B cell (primary cell): ENCODE measurements around the gene TTC39B. TPM values are rescaled to one million over a fixed set of nuclear protein-coding genes. Genes with fewer than 3 reads are reported as not detected.

Experiments used
- ATAC-seq: fragments of 200-7000 bp; cut with Tn5 transposase; one replicate; pipeline ENCODE4 v1.10.0; 2021; ENCODE audit warnings: low read depth, mild to moderate bottlenecking, moderate number of reproducible peaks, moderate library complexity
- CTCF ChIA-PET: fragments of 350-600 bp; sonication (Branson Sonifier 250); formaldehyde crosslinking; loops from one replicate; lab custom pipeline; 2021; ENCODE audit warnings: antibody characterized with exemption, inconsistent platforms; lab: Charles Lee
- POLR2A ChIA-PET: fragments of 350-600 bp; sonication (Branson Sonifier 250); formaldehyde crosslinking; loops from one replicate; lab custom pipeline; 2021; ENCODE audit warnings: antibody characterized with exemption; lab: Charles Lee
- DNase-seq: peaks from one replicate; pipeline ENCODE4 v3.0.0; 2013
- H2AFZ ChIP-seq: 2 replicates; pipeline ENCODE4 v1.6.1; 2012; ENCODE audit warnings: mild to moderate bottlenecking, low read depth, low read length; ENCODE audit not compliant: insufficient read depth, poor library complexity, severe bottlenecking
- H3K27ac ChIP-seq, 2 donors: 1 replicate in 1 of 2; 2 replicates in 1 of 2; pipeline ENCODE4 v1.5.1; 2012 to 2013; ENCODE audit warnings: low read length in 2 of 2, mild to moderate bottlenecking in 2 of 2, moderate library complexity in 1 of 2
- H3K27me3 ChIP-seq, 4 experiments: fragments of 200-600 bp in 1 of 4; sonication (generic) in 1 of 4; replicated peaks in 1 of 4; 1 replicate in 2 of 4; 2 replicates in 2 of 4; pipeline versions ENCODE4 v1.6.1 to v1.7.0; 2013 to 2016; ENCODE audit warnings: low read length in 3 of 4, mild to moderate bottlenecking in 2 of 4, mixed read lengths in 1 of 4, moderate library complexity in 1 of 4; ENCODE audit not compliant: insufficient read depth in 4 of 4, control insufficient read depth in 3 of 4; ENCODE audit errors: control extremely low read depth in 1 of 4
- H3K36me3 ChIP-seq, 2 experiments: replicated peaks in 1 of 2; 1 replicate in 1 of 2; 2 replicates in 1 of 2; pipeline versions ENCODE4 v1.6.1 to v1.7.1; 2013; ENCODE audit warnings: low read length in 1 of 2; ENCODE audit not compliant: insufficient read depth in 2 of 2, control insufficient read depth in 1 of 2; ENCODE audit errors: control extremely low read depth in 1 of 2, extremely low read depth in 1 of 2
- H3K4me1 ChIP-seq, 2 donors: fragments of 200-600 bp in 1 of 2; sonication (generic) in 1 of 2; 1 replicate in 1 of 2; 2 replicates in 1 of 2; pipeline versions ENCODE4 v1.5.1 to v1.6.1; 2013 to 2017; ENCODE audit warnings: low read length in 2 of 2; ENCODE audit not compliant: control insufficient read depth in 2 of 2, insufficient read depth in 2 of 2
- H3K4me2 ChIP-seq: replicated peaks from 2 replicates; pipeline ENCODE3; 2012; ENCODE audit warnings: mild to moderate bottlenecking, low read depth, low read length; ENCODE audit not compliant: poor library complexity, severe bottlenecking
- H3K4me3 ChIP-seq, 5 experiments: fragments of 200-600 bp in 1 of 5; sonication (generic) in 1 of 5; 1 replicate in 3 of 5; 2 replicates in 2 of 5; pipeline versions ENCODE4 v1.5.1 to v1.7.0; 2011 to 2016; ENCODE audit warnings: low read length in 4 of 5, mild to moderate bottlenecking in 4 of 5, low read depth in 2 of 5, control low read depth in 1 of 5, moderate library complexity in 1 of 5; ENCODE audit not compliant: insufficient read depth in 1 of 5; ENCODE audit errors: control extremely low read depth in 1 of 5, extremely low read depth in 1 of 5
- H3K79me2 ChIP-seq: fragments of 200-600 bp; sonication (generic); one replicate; pipeline ENCODE4 v1.6.0; 2016; ENCODE audit warnings: low read length; ENCODE audit not compliant: control insufficient read depth, insufficient read depth
- H3K9ac ChIP-seq: fragments of 200-600 bp; sonication (generic); 2 replicates; pipeline ENCODE4 v1.6.1; 2017; ENCODE audit warnings: mild to moderate bottlenecking, low read length, moderate library complexity
- H3K9me3 ChIP-seq, 3 donors: one replicate each; pipeline versions ENCODE4 v1.6.1 to v1.7.1; 2013; ENCODE audit warnings: low read length in 2 of 3; ENCODE audit not compliant: control insufficient read depth in 2 of 3, insufficient read depth in 1 of 3; ENCODE audit errors: control extremely low read depth in 1 of 3
- H4K20me1 ChIP-seq: 2 replicates; pipeline ENCODE4 v1.6.0; 2012; ENCODE audit warnings: mild to moderate bottlenecking, low read length; ENCODE audit not compliant: insufficient read depth, control insufficient read depth, poor library complexity, severe bottlenecking
- H3K27ac Mint-ChIP-seq: one replicate; pipeline ENCODE4 v1.8.0; 2021; ENCODE audit warnings: mixed read lengths
- H3K27me3 Mint-ChIP-seq: one replicate; pipeline ENCODE4 v1.8.0; 2021; ENCODE audit warnings: mixed read lengths
- H3K4me1 Mint-ChIP-seq: one replicate; pipeline ENCODE4 v1.8.0; 2021; ENCODE audit warnings: mixed read lengths
- H3K4me3 Mint-ChIP-seq: one replicate; pipeline ENCODE4 v1.8.0; 2021; ENCODE audit warnings: mixed read lengths
- H3K9me3 Mint-ChIP-seq: one replicate; pipeline ENCODE4 v1.8.0; 2022; ENCODE audit warnings: mixed read lengths; ENCODE audit not compliant: insufficient read depth
- CTCF ChIP-seq: fragments of 200-600 bp; IDR thresholded peaks from one replicate; pipeline ENCODE4 v1.8.0; 2022; ENCODE audit warnings: antibody characterized with exemption, mild to moderate bottlenecking
- EZH2 ChIP-seq: IDR thresholded peaks from 2 replicates; pipeline ENCODE4 v1.6.1; 2012; ENCODE audit warnings: borderline replicate concordance, low read depth, mild to moderate bottlenecking, moderate library complexity, low read length; ENCODE audit not compliant: insufficient read depth, poor library complexity, severe bottlenecking
- WGBS: methylation state at CpG from one replicate; pipeline ENCODE4 v1.1.5; 2013; ENCODE audit warnings: missing lambda C conversion rate; ENCODE audit not compliant: insufficient coverage; 5-methylcytosine and 5-hydroxymethylcytosine counted together
- intact Hi-C: fragments of 100-400 bp; cut with micrococcal nuclease; formaldehyde crosslinking; loops from one replicate; pipeline ENCODE4 v1.10.0; 2022
- polyA plus RNA-seq: library from polyadenylated mRNA; depleted of rRNA; stranded (reverse); fragments of >200 nt; gene quantifications from 2 replicates; pipeline ENCODE4 v1.2.3, GENCODE V29; 2012
- total RNA-seq, 2 donors: library from RNA; stranded (reverse); fragments of 120-200 nt in 1 of 2; gene quantifications; 1 replicate in 1 of 2; 2 replicates in 1 of 2; pipeline versions ENCODE4 v1.2.3 to v1.2.4, GENCODE V29; 2013 to 2022

TTC39B gene
- total and polyA plus RNA-seq, 2 donors (not counting 1 experiment from before 2014, with no cell fraction given) = 2.0 to 3.6 TPM

DNA sequence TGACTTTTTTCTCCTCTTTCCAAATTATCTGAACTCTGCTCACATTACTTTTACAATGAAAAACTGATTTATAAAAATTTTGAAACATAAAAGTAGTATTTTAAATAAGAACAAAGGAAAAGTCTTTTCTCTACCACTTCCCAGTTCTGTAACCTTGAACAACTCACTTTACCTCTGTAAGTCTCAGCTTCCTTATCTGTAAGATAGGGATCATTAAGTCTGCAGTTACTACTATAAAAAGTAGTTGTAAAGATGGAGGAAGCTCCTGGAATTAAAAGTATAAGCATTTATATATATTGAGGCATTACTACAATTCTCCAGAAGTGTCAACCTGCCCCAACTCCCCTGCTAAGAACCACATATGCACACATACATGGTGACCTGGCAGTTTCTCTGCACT is 88.0 kb downstream of the TTC39B start:
- TF ChIP-seq EZH2 = no peak
- TF ChIP-seq CTCF = no peak
- H3K4me1 ChIP-seq = no peaks in the 10 kb centered on the region
- no peaks in the 10 kb centered on the region for H3K79me2 ChIP-seq
- no peak for ATAC-seq
- H3K4me3 ChIP-seq = no peak overlapping the region
- no peak overlapping the region for H3K27ac ChIP-seq
- H2AFZ ChIP-seq = no peak overlapping the region
- H3K27me3 ChIP-seq = no peaks in the 10 kb centered on the region
- intact Hi-C loops = no loop called here
- no peak overlapping the region for H3K4me3 Mint-ChIP-seq
- H3K4me1 Mint-ChIP-seq = no peaks in the 10 kb centered on the region
- no peaks in the 10 kb centered on the region for H3K9me3 Mint-ChIP-seq
- H3K36me3 ChIP-seq = no peaks in the 10 kb centered on the region
- no peaks in the 10 kb centered on the region for H4K20me1 ChIP-seq
- CTCF ChIA-PET = interaction anchor here (1.0 to 1.2 kb wide), 2 partner anchors 12 to 387 kb away, joined by 3 to 4 read pairs; no protein-coding TSS in a partner anchor
- H3K4me2 ChIP-seq = no peak overlapping the region
- POLR2A ChIA-PET = no interaction called here
- H3K27ac Mint-ChIP-seq = no peak overlapping the region
- no peak overlapping the region for H3K9ac ChIP-seq
- no peak for DNase-seq
- no peaks in the 10 kb centered on the region for H3K27me3 Mint-ChIP-seq
- H3K9me3 ChIP-seq = no peaks in the 10 kb centered on the region

DNA sequence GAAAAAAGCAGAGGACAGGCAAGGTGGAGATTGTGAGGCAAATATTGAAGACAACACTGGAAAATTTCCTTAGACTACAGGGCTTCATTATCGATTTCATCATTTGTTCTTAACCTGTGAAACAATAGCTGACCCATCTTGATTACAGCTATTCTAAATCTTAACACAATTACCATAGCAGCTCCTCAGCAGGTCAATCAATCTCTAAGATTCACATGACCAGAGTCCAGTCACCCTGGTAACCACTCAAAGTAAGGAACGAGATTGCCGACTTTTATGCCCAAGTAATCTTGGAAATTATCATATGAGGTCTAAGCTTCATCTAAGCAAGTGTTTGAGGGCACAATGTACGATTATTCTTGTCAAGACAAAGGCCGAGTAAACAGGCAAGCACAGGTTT is 93.8 kb downstream of the TTC39B start:
- H3K36me3 ChIP-seq = peaks cover 0 to 3% of the 10 kb centered on the region in 2 experiments
- POLR2A ChIA-PET = no interaction called here
- Mint-ChIP-seq H3K4me3 (no peak overlapping the region), H3K9me3 (no peaks in the 10 kb centered on the region), H3K27ac (no peak overlapping the region), H3K4me1 (no peaks in the 10 kb centered on the region), H3K27me3 (no peaks in the 10 kb centered on the region)
- no peak overlapping the region for H3K4me3 ChIP-seq
- no peaks in the 10 kb centered on the region for H3K79me2 ChIP-seq
- no peaks in the 10 kb centered on the region for H3K9me3 ChIP-seq
- ATAC-seq (no peak), DNase-seq (no peak)
- WGBS = 90% methylated on average over 5 of the region's 5 CpGs
- TF ChIP-seq EZH2 (no peak), CTCF (no peak)
- no peak overlapping the region for H2AFZ ChIP-seq
- CTCF ChIA-PET = interaction anchor here (0.6 to 2.7 kb wide), 13 partner anchors 8 to 429 kb away, joined by 3 to 21 read pairs (median 4); partner anchors contain the start of gene CCDC171
- no peaks in the 10 kb centered on the region for H4K20me1 ChIP-seq
- no peak overlapping the region for H3K27ac ChIP-seq
- no peaks in the 10 kb centered on the region for H3K4me1 ChIP-seq
- H3K27me3 ChIP-seq = no peaks in the 10 kb centered on the region
- H3K4me2 ChIP-seq = no peak overlapping the region
- no peak overlapping the region for H3K9ac ChIP-seq
- intact Hi-C loops = loop anchor here (5.0 kb wide), 2 partner anchors 94 to 144 kb away; partner anchors contain the start of gene TTC39B
